OCI-LY1 (cell line): Measurements from ENCODE around the gene FTCDNL1.

Source experiments
- H2AFZ ChIP-seq: fragments of 200-600 bp; sonication (generic), shearing (Covaris generic); 2 replicates; pipeline ENCODE4 v1.6.0; 2014; ENCODE audit warnings: antibody characterized with exemption, mild to moderate bottlenecking, low read length
- H3F3A ChIP-seq: fragments of 200-600 bp; sonication (generic), shearing (Covaris generic); 2 replicates; pipeline ENCODE4 v1.6.0; 2014; ENCODE audit warnings: mild to moderate bottlenecking, antibody characterized with exemption, low read length, moderate library complexity; ENCODE audit not compliant: insufficient read depth
- H3K27ac ChIP-seq: fragments of 200-600 bp; sonication (generic); 2 replicates; pipeline ENCODE4 v1.5.1; 2014; ENCODE audit warnings: low read length, mixed run types, mild to moderate bottlenecking, low read depth; ENCODE audit not compliant: poor library complexity, severe bottlenecking
- H3K27me3 ChIP-seq: fragments of 200-600 bp; sonication (generic); 2 replicates; pipeline ENCODE4 v1.6.0; 2014; ENCODE audit warnings: antibody characterized with exemption, mild to moderate bottlenecking, low read length, moderate library complexity; ENCODE audit not compliant: insufficient read depth
- H3K36me3 ChIP-seq: fragments of 200-600 bp; sonication (generic); 2 replicates; pipeline ENCODE4 v1.6.1; 2014; ENCODE audit warnings: mild to moderate bottlenecking, antibody characterized with exemption, low read length, moderate library complexity, mixed read lengths; ENCODE audit not compliant: insufficient read depth
- H3K4me1 ChIP-seq: fragments of 200-600 bp; sonication (generic); 2 replicates; pipeline ENCODE4 v1.5.1; 2014; ENCODE audit warnings: mild to moderate bottlenecking, low read length, moderate library complexity; ENCODE audit not compliant: insufficient read depth, severe bottlenecking
- H3K4me2 ChIP-seq: fragments of 200-600 bp; sonication (generic), shearing (Covaris generic); 2 replicates; pipeline ENCODE4 v1.6.1; 2014; ENCODE audit warnings: low read length
- H3K4me3 ChIP-seq: fragments of 200-600 bp; sonication (generic); 2 replicates; pipeline ENCODE4 v1.5.1; 2014; ENCODE audit warnings: low read length, low read depth, mild to moderate bottlenecking, mixed read lengths; ENCODE audit not compliant: poor library complexity, severe bottlenecking
- H3K79me2 ChIP-seq: fragments of 200-600 bp; shearing (Covaris generic); 2 replicates; pipeline ENCODE4 v1.6.1; 2016; ENCODE audit warnings: mixed run types, low read length, mixed read lengths; ENCODE audit not compliant: insufficient read depth
- H3K9ac ChIP-seq: fragments of 200-600 bp; sonication (generic), shearing (Covaris generic); 2 replicates; pipeline ENCODE4 v1.6.1; 2014; ENCODE audit warnings: mild to moderate bottlenecking, low read length, mixed read lengths
- H3K9me2 ChIP-seq: fragments of 200-600 bp; sonication (generic), shearing (Covaris generic); 2 replicates; pipeline ENCODE4 v1.6.1; 2014; ENCODE audit warnings: low read depth, mild to moderate bottlenecking, low read length, mixed read lengths
- H3K9me3 ChIP-seq: fragments of 200-600 bp; shearing (Covaris generic); 2 replicates; pipeline ENCODE4 v1.6.1; 2014; ENCODE audit warnings: low read length, mixed read lengths
- H4K20me1 ChIP-seq: fragments of 200-600 bp; sonication (generic), shearing (Covaris generic); 2 replicates; pipeline ENCODE4 v1.6.0; 2016; ENCODE audit warnings: mild to moderate bottlenecking, low read length; ENCODE audit not compliant: insufficient read depth
- EZH2 ChIP-seq: fragments of 200-600 bp; sonication (generic), shearing (Covaris generic); IDR thresholded peaks from 2 replicates; pipeline ENCODE4 v1.8.0; 2017; ENCODE audit warnings: borderline replicate concordance, mixed run types, mild to moderate bottlenecking, antibody characterized with exemption, low read length, moderate library complexity, mixed read lengths
- TF ChIP-seq, protein P1 (sequence below): fragments of 200-600 bp; sonication (generic), shearing (Covaris generic); IDR thresholded peaks from 2 replicates; pipeline ENCODE4 v1.5.1; 2017; ENCODE audit warnings: mild to moderate bottlenecking, antibody characterized with exemption, low read length, moderate library complexity, mixed read lengths

The FTCDNL1 gene

DNA sequence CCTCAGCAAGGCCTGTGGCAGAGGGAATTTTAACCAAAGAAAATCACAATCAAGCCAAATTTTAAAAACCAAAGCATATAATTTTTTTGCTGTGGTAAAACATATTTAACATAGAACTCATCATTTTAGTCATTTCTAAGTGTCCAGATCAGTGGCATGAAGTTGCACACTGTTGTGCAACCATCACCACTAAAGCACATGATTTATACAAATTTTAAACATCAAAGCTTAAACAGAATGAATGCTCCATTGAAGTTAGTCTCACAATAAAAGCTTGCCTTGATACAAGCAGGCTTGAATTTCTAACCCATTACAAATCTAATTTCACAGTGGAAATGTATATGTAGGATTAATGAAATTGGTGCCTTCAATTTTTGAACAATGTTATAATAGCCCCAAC is 31.2 kb downstream of the FTCDNL1 start:
- Histone ChIP-seq H4K20me1 (no peaks in the 10 kb centered on the region), H3K4me2 (no peak overlapping the region), H3K27me3 (no peaks in the 10 kb centered on the region), H3K4me1 (no peaks in the 10 kb centered on the region), H3K79me2 (no peaks in the 10 kb centered on the region), H3K9me2 (no peaks in the 10 kb centered on the region), H3K9me3 (no peaks in the 10 kb centered on the region), H3F3A (no peaks in the 10 kb centered on the region), H3K36me3 (no peaks in the 10 kb centered on the region), H3K27ac (no peak overlapping the region), H2AFZ (no peak overlapping the region), H3K9ac (no peak overlapping the region), H3K4me3 (no peak overlapping the region)
- TF ChIP-seq EZH2, result no peak
- TF ChIP-seq, protein P1, sequence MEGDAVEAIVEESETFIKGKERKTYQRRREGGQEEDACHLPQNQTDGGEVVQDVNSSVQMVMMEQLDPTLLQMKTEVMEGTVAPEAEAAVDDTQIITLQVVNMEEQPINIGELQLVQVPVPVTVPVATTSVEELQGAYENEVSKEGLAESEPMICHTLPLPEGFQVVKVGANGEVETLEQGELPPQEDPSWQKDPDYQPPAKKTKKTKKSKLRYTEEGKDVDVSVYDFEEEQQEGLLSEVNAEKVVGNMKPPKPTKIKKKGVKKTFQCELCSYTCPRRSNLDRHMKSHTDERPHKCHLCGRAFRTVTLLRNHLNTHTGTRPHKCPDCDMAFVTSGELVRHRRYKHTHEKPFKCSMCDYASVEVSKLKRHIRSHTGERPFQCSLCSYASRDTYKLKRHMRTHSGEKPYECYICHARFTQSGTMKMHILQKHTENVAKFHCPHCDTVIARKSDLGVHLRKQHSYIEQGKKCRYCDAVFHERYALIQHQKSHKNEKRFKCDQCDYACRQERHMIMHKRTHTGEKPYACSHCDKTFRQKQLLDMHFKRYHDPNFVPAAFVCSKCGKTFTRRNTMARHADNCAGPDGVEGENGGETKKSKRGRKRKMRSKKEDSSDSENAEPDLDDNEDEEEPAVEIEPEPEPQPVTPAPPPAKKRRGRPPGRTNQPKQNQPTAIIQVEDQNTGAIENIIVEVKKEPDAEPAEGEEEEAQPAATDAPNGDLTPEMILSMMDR, result no peak

DNA sequence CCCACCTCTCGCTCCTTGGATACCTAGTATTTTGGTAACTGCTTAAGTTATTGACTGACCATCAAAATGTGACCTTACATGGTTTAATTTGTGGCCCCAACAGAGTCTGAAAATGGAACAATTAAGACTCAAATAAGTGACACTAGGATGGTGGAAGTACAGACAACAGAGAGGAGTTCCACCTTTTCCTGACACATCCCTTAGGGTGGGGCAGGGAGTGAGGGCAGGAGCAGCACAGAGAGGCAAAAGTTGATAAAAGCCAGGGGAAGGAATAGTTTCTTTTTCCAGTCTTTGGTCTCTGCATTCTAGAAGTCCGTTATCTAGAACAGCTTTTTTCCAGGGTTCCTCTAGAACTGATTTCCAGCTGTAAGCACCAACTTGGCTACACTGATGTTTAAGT is 32.2 kb downstream of the FTCDNL1 start:
- H3K4me2 ChIP-seq, result no peak overlapping the region
- TF ChIP-seq, protein P1, result no peak
- TF ChIP-seq EZH2, result no peak
- H3K9ac ChIP-seq, result no peak overlapping the region
- H3K36me3 ChIP-seq, result no peaks in the 10 kb centered on the region
- H3K4me3 ChIP-seq, result no peak overlapping the region
- H3K27me3 ChIP-seq, result no peaks in the 10 kb centered on the region
- no peaks in the 10 kb centered on the region for H3F3A ChIP-seq
- H4K20me1 ChIP-seq, result no peaks in the 10 kb centered on the region
- no peak overlapping the region for H2AFZ ChIP-seq
- H3K4me1 ChIP-seq, result no peaks in the 10 kb centered on the region
- no peaks in the 10 kb centered on the region for H3K9me3 ChIP-seq
- H3K27ac ChIP-seq, result no peak overlapping the region
- no peaks in the 10 kb centered on the region for H3K9me2 ChIP-seq
- H3K79me2 ChIP-seq, result no peaks in the 10 kb centered on the region

DNA sequence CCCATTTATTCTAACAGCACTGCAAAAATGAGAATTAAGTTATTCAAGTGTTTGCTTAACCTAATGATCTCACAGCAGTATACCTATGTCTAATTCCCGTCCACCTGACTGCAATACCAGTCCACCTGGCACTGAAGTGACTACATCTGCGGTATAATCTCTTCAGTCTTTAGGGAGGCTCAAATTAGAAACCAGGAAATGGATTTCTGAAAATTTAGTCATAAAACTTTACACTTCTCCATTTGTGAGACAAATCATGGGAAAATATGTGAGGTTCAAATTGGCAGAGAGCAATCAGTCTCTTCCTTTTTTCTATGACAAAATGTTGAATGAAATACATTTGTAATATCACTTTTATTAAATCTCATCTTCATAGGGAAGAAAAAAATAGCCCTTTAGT is 33.0 kb downstream of the FTCDNL1 start:
- Histone ChIP-seq H3K9me2 (no peaks in the 10 kb centered on the region), H3K36me3 (no peaks in the 10 kb centered on the region), H3F3A (no peaks in the 10 kb centered on the region), H4K20me1 (no peaks in the 10 kb centered on the region), H3K4me2 (no peak overlapping the region), H3K9me3 (no peaks in the 10 kb centered on the region), H3K4me1 (no peaks in the 10 kb centered on the region), H3K4me3 (no peak overlapping the region), H3K79me2 (no peaks in the 10 kb centered on the region), H3K27me3 (no peaks in the 10 kb centered on the region), H2AFZ (no peak overlapping the region), H3K9ac (no peak overlapping the region), H3K27ac (no peak overlapping the region)
- TF ChIP-seq, protein P1, result no peak
- no peak for TF ChIP-seq EZH2
